Upper lobe of left lung (tissue), 4 donors: ENCODE results near the gene MACROH2A2.

Experiments
- POLR2A ChIP-seq, 4 donors: fragments of 450-650 bp; IDR thresholded peaks; one replicate each; pipeline ENCODE4 v1.5.1; 2016 to 2017; ENCODE audit warnings: antibody characterized with exemption in 4 of 4, mild to moderate bottlenecking in 2 of 4
- TF ChIP-seq, protein P1 (sequence below), 6 experiments: fragments of 450-650 bp in 4 of 6; fragments of 200-600 bp in 2 of 6; sonication (generic) in 2 of 6; IDR thresholded peaks; one replicate each; pipeline ENCODE4 v1.5.1; 2016 to 2019; ENCODE audit warnings: antibody characterized with exemption in 6 of 6

DNA sequence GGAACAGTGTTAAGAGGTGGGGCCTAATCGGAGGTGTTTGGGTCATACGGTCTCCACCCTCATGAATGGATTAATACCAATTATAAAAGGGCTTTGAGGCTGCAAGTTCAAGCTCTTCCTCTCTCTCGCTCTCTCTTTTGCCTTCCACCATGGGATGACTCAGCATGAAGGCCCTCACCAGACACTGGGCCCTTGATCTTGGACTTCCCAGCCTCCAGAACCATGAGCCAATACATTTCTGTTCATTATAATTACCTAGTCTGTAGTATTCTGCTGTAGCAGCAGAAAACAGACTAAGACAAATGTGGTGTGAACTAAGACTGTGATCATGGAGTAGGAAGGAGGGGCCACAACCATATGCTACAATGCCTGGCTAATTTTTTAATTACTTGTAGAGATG, 72.3 kb downstream of the MACROH2A2 start:
- TF ChIP-seq, protein P1, sequence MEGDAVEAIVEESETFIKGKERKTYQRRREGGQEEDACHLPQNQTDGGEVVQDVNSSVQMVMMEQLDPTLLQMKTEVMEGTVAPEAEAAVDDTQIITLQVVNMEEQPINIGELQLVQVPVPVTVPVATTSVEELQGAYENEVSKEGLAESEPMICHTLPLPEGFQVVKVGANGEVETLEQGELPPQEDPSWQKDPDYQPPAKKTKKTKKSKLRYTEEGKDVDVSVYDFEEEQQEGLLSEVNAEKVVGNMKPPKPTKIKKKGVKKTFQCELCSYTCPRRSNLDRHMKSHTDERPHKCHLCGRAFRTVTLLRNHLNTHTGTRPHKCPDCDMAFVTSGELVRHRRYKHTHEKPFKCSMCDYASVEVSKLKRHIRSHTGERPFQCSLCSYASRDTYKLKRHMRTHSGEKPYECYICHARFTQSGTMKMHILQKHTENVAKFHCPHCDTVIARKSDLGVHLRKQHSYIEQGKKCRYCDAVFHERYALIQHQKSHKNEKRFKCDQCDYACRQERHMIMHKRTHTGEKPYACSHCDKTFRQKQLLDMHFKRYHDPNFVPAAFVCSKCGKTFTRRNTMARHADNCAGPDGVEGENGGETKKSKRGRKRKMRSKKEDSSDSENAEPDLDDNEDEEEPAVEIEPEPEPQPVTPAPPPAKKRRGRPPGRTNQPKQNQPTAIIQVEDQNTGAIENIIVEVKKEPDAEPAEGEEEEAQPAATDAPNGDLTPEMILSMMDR (IDR thresholded peaks at IDR 0.05): no peak
- TF ChIP-seq POLR2A (IDR thresholded peaks at IDR 0.05): no peak
